B cell (primary cell): ENCODE data around the gene AGBL4. TPM values are rescaled to one million over a fixed set of nuclear protein-coding genes. Genes with fewer than 3 reads are reported as not detected.

Experiments
- ATAC-seq: fragments of 200-7000 bp; cut with Tn5 transposase; one replicate; pipeline ENCODE4 v1.10.0; 2021; ENCODE audit warnings: low read depth, mild to moderate bottlenecking, moderate number of reproducible peaks, moderate library complexity
- CTCF ChIA-PET: fragments of 350-600 bp; sonication (Branson Sonifier 250); formaldehyde crosslinking; loops from one replicate; lab custom pipeline; 2021; ENCODE audit warnings: antibody characterized with exemption, inconsistent platforms; lab: Charles Lee
- POLR2A ChIA-PET: fragments of 350-600 bp; sonication (Branson Sonifier 250); formaldehyde crosslinking; loops from one replicate; lab custom pipeline; 2021; ENCODE audit warnings: antibody characterized with exemption; lab: Charles Lee
- DNase-seq: peaks from one replicate; pipeline ENCODE4 v3.0.0; 2013
- H2AFZ ChIP-seq: 2 replicates; pipeline ENCODE4 v1.6.1; 2012; ENCODE audit warnings: mild to moderate bottlenecking, low read depth, low read length; ENCODE audit not compliant: insufficient read depth, poor library complexity, severe bottlenecking
- H3K27ac ChIP-seq, 2 donors: 1 replicate in 1 of 2; 2 replicates in 1 of 2; pipeline ENCODE4 v1.5.1; 2012 to 2013; ENCODE audit warnings: low read length in 2 of 2, mild to moderate bottlenecking in 2 of 2, moderate library complexity in 1 of 2
- H3K27me3 ChIP-seq, 4 experiments: fragments of 200-600 bp in 1 of 4; sonication (generic) in 1 of 4; replicated peaks in 1 of 4; 1 replicate in 2 of 4; 2 replicates in 2 of 4; pipeline versions ENCODE4 v1.6.1 to v1.7.0; 2013 to 2016; ENCODE audit warnings: low read length in 3 of 4, mild to moderate bottlenecking in 2 of 4, mixed read lengths in 1 of 4, moderate library complexity in 1 of 4; ENCODE audit not compliant: insufficient read depth in 4 of 4, control insufficient read depth in 3 of 4; ENCODE audit errors: control extremely low read depth in 1 of 4
- H3K36me3 ChIP-seq, 2 experiments: replicated peaks in 1 of 2; 1 replicate in 1 of 2; 2 replicates in 1 of 2; pipeline versions ENCODE4 v1.6.1 to v1.7.1; 2013; ENCODE audit warnings: low read length in 1 of 2; ENCODE audit not compliant: insufficient read depth in 2 of 2, control insufficient read depth in 1 of 2; ENCODE audit errors: control extremely low read depth in 1 of 2, extremely low read depth in 1 of 2
- H3K4me1 ChIP-seq, 2 donors: fragments of 200-600 bp in 1 of 2; sonication (generic) in 1 of 2; 1 replicate in 1 of 2; 2 replicates in 1 of 2; pipeline versions ENCODE4 v1.5.1 to v1.6.1; 2013 to 2017; ENCODE audit warnings: low read length in 2 of 2; ENCODE audit not compliant: control insufficient read depth in 2 of 2, insufficient read depth in 2 of 2
- H3K4me2 ChIP-seq: replicated peaks from 2 replicates; pipeline ENCODE3; 2012; ENCODE audit warnings: mild to moderate bottlenecking, low read depth, low read length; ENCODE audit not compliant: poor library complexity, severe bottlenecking
- H3K4me3 ChIP-seq, 5 experiments: fragments of 200-600 bp in 1 of 5; sonication (generic) in 1 of 5; 1 replicate in 3 of 5; 2 replicates in 2 of 5; pipeline versions ENCODE4 v1.5.1 to v1.7.0; 2011 to 2016; ENCODE audit warnings: low read length in 4 of 5, mild to moderate bottlenecking in 4 of 5, low read depth in 2 of 5, control low read depth in 1 of 5, moderate library complexity in 1 of 5; ENCODE audit not compliant: insufficient read depth in 1 of 5; ENCODE audit errors: control extremely low read depth in 1 of 5, extremely low read depth in 1 of 5
- H3K79me2 ChIP-seq: fragments of 200-600 bp; sonication (generic); one replicate; pipeline ENCODE4 v1.6.0; 2016; ENCODE audit warnings: low read length; ENCODE audit not compliant: control insufficient read depth, insufficient read depth
- H3K9ac ChIP-seq: fragments of 200-600 bp; sonication (generic); 2 replicates; pipeline ENCODE4 v1.6.1; 2017; ENCODE audit warnings: mild to moderate bottlenecking, low read length, moderate library complexity
- H3K9me3 ChIP-seq, 3 donors: one replicate each; pipeline versions ENCODE4 v1.6.1 to v1.7.1; 2013; ENCODE audit warnings: low read length in 2 of 3; ENCODE audit not compliant: control insufficient read depth in 2 of 3, insufficient read depth in 1 of 3; ENCODE audit errors: control extremely low read depth in 1 of 3
- H4K20me1 ChIP-seq: 2 replicates; pipeline ENCODE4 v1.6.0; 2012; ENCODE audit warnings: mild to moderate bottlenecking, low read length; ENCODE audit not compliant: insufficient read depth, control insufficient read depth, poor library complexity, severe bottlenecking
- H3K27ac Mint-ChIP-seq: one replicate; pipeline ENCODE4 v1.8.0; 2021; ENCODE audit warnings: mixed read lengths
- H3K27me3 Mint-ChIP-seq: one replicate; pipeline ENCODE4 v1.8.0; 2021; ENCODE audit warnings: mixed read lengths
- H3K4me1 Mint-ChIP-seq: one replicate; pipeline ENCODE4 v1.8.0; 2021; ENCODE audit warnings: mixed read lengths
- H3K4me3 Mint-ChIP-seq: one replicate; pipeline ENCODE4 v1.8.0; 2021; ENCODE audit warnings: mixed read lengths
- H3K9me3 Mint-ChIP-seq: one replicate; pipeline ENCODE4 v1.8.0; 2022; ENCODE audit warnings: mixed read lengths; ENCODE audit not compliant: insufficient read depth
- CTCF ChIP-seq: fragments of 200-600 bp; IDR thresholded peaks from one replicate; pipeline ENCODE4 v1.8.0; 2022; ENCODE audit warnings: antibody characterized with exemption, mild to moderate bottlenecking
- EZH2 ChIP-seq: IDR thresholded peaks from 2 replicates; pipeline ENCODE4 v1.6.1; 2012; ENCODE audit warnings: borderline replicate concordance, low read depth, mild to moderate bottlenecking, moderate library complexity, low read length; ENCODE audit not compliant: insufficient read depth, poor library complexity, severe bottlenecking
- WGBS: methylation state at CpG from one replicate; pipeline ENCODE4 v1.1.5; 2013; ENCODE audit warnings: missing lambda C conversion rate; ENCODE audit not compliant: insufficient coverage; 5-methylcytosine and 5-hydroxymethylcytosine counted together
- intact Hi-C: fragments of 100-400 bp; cut with micrococcal nuclease; formaldehyde crosslinking; loops from one replicate; pipeline ENCODE4 v1.10.0; 2022
- polyA plus RNA-seq: library from polyadenylated mRNA; depleted of rRNA; stranded (reverse); fragments of >200 nt; gene quantifications from 2 replicates; pipeline ENCODE4 v1.2.3, GENCODE V29; 2012
- total RNA-seq, 2 donors: library from RNA; stranded (reverse); fragments of 120-200 nt in 1 of 2; gene quantifications; 1 replicate in 1 of 2; 2 replicates in 1 of 2; pipeline versions ENCODE4 v1.2.3 to v1.2.4, GENCODE V29; 2013 to 2022

The AGBL4 gene
- total and polyA plus RNA-seq, 2 donors (not counting 1 experiment from before 2014, with no cell fraction given): 0.07 to 0.12 TPM

- no peak overlapping the region for H2AFZ ChIP-seq
- TF ChIP-seq EZH2 (no peak), CTCF (no peak)
- intact Hi-C loops: no loop called here
- Mint-ChIP-seq H3K9me3 (no peaks in the 10 kb centered on the region), H3K4me3 (no peak overlapping the region), H3K27ac (no peak overlapping the region), H3K4me1 (no peaks in the 10 kb centered on the region), H3K27me3 (peaks cover 10% of the 10 kb centered on the region)
- no peaks in the 10 kb centered on the region for H4K20me1 ChIP-seq
- H3K27ac ChIP-seq: no peak overlapping the region
- no peak for ATAC-seq
- H3K79me2 ChIP-seq: no peaks in the 10 kb centered on the region
- WGBS: 100% methylated on average over 1 of the region's 2 CpGs
- H3K4me1 ChIP-seq: no peaks in the 10 kb centered on the region
- no peak for DNase-seq
- ChIA-PET POLR2A (no interaction called here), CTCF (no interaction called here)
- H3K4me3 ChIP-seq: no peak overlapping the region
- no peak overlapping the region for H3K9ac ChIP-seq
- no peaks in the 10 kb centered on the region for H3K36me3 ChIP-seq
- H3K9me3 ChIP-seq: peaks cover 0 to 7% (median 0%) of the 10 kb centered on the region in 3 donors
- no peaks in the 10 kb centered on the region for H3K27me3 ChIP-seq
- H3K4me2 ChIP-seq: no peak overlapping the region
Observed at GRCh38 chr1:49163031-49163430, 860.7 kb downstream of the AGBL4 start.

DNA sequence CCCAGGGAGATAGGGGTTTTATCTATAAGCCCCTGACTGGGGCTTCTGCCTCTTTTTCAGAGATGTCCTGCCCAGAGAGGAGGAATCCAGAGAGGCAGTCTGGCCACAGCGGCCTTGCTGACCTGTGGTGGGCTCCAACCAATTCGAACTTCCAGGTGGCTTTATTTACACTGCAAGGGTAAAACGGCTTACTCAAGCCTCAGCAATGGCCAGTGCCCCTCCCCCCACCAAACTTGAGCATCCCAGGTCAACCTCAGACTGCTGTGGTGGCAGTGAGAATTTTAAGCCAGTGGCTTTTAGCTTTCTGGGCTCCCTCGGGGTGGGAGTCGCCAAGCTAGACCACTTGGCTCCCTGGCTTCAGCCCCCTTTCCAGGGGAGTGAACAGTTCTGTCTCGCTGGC is 863.1 kb downstream of the AGBL4 start:
- H3K4me1 Mint-ChIP-seq: no peaks in the 10 kb centered on the region
- no peak overlapping the region for H3K4me3 Mint-ChIP-seq
- Histone ChIP-seq H3K79me2 (no peaks in the 10 kb centered on the region), H3K36me3 (no peaks in the 10 kb centered on the region), H3K27ac (no peak overlapping the region), H3K4me1 (no peaks in the 10 kb centered on the region), H3K4me3 (no peak overlapping the region), H3K4me2 (no peak overlapping the region), H4K20me1 (no peaks in the 10 kb centered on the region), H3K27me3 (no peaks in the 10 kb centered on the region), H2AFZ (no peak overlapping the region), H3K9me3 (peaks cover 0 to 7% (median 0%) of the 10 kb centered on the region in 3 donors), H3K9ac (no peak overlapping the region)
- no peaks in the 10 kb centered on the region for H3K27me3 Mint-ChIP-seq
- no peak for DNase-seq
- 95% methylated on average over 4 of the region's 6 CpGs for WGBS
- no peak for ATAC-seq
- CTCF ChIA-PET: no interaction called here
- intact Hi-C loops: no loop called here
- TF ChIP-seq CTCF (no peak), EZH2 (no peak)
- POLR2A ChIA-PET: no interaction called here
- H3K27ac Mint-ChIP-seq: no peak overlapping the region
- no peaks in the 10 kb centered on the region for H3K9me3 Mint-ChIP-seq
